Endodermal cell (in vitro differentiated cells): ENCODE data around the gene GXYLT1. TPM values are rescaled to one million over a fixed set of nuclear protein-coding genes. Genes with fewer than 3 reads are reported as not detected.

ENCODE experiments used
- DNase-seq: peaks from one replicate; pipeline ENCODE4 v3.0.0-alpha.2; 2017
- H3K27ac ChIP-seq: 2 replicates; pipeline ENCODE4 v1.5.1; 2013; ENCODE audit warnings: mild to moderate bottlenecking, low read depth, low read length, moderate library complexity
- H3K27me3 ChIP-seq: 2 replicates; pipeline ENCODE4 v1.6.1; 2013; ENCODE audit warnings: mild to moderate bottlenecking, low read length, moderate library complexity; ENCODE audit not compliant: insufficient read depth, control insufficient read depth, poor library complexity, severe bottlenecking
- H3K36me3 ChIP-seq: 2 replicates; pipeline ENCODE4 v1.7.0; 2013; ENCODE audit warnings: mild to moderate bottlenecking, low read length, moderate library complexity; ENCODE audit not compliant: control insufficient read depth, insufficient read depth
- H3K4me1 ChIP-seq: one replicate; pipeline ENCODE4 v1.7.0; 2013; ENCODE audit warnings: low read length; ENCODE audit not compliant: control insufficient read depth, insufficient read depth
- H3K4me3 ChIP-seq: 2 replicates; pipeline ENCODE4 v1.5.1; 2013; ENCODE audit warnings: mild to moderate bottlenecking, low read length, moderate library complexity
- H3K9ac ChIP-seq: 2 replicates; pipeline ENCODE4 v1.6.1; 2013; ENCODE audit warnings: mild to moderate bottlenecking, low read length, moderate library complexity; ENCODE audit not compliant: poor library complexity, severe bottlenecking; ENCODE audit errors: extremely low read depth
- H3K9me3 ChIP-seq: 2 replicates; pipeline ENCODE4 v1.6.1; 2013; ENCODE audit warnings: mild to moderate bottlenecking, low read length, moderate library complexity; ENCODE audit not compliant: control insufficient read depth
- H3K27ac Mint-ChIP-seq: 2 replicates; pipeline ENCODE4 v1.8.0; 2020; ENCODE audit warnings: mixed read lengths
- H3K27me3 Mint-ChIP-seq: 2 replicates; pipeline ENCODE4 v1.8.0; 2021; ENCODE audit warnings: mild to moderate bottlenecking, mixed read lengths; ENCODE audit not compliant: insufficient read depth
- H3K36me3 Mint-ChIP-seq: 2 replicates; pipeline ENCODE4 v1.8.0; 2020; ENCODE audit warnings: low read depth, mixed read lengths
- H3K4me1 Mint-ChIP-seq: 2 replicates; pipeline ENCODE4 v1.8.0; 2020; ENCODE audit warnings: mixed read lengths
- H3K4me3 Mint-ChIP-seq: 2 replicates; pipeline ENCODE4 v1.8.0; 2020; ENCODE audit warnings: mild to moderate bottlenecking, moderate library complexity, mixed read lengths
- H3K9me3 Mint-ChIP-seq: 2 replicates; pipeline ENCODE4 v1.8.0; 2020; ENCODE audit warnings: mild to moderate bottlenecking, mixed read lengths
- WGBS, 2 experiments: methylation state at CpG; one replicate each; pipeline versions ENCODE4 v1.1.5 to v1.1.7; 2013; ENCODE audit warnings: missing lambda C conversion rate in 2 of 2, mixed read lengths in 1 of 2; ENCODE audit not compliant: insufficient coverage in 1 of 2, insufficient read length in 1 of 2; 5-methylcytosine and 5-hydroxymethylcytosine counted together
- total RNA-seq, 2 donors: library from RNA; stranded (reverse); fragmentation: NEBNext Ultra II Directional in 1 of 2; extraction: Animal tissue kit (Norgen Biotek cat#: 25700) in 1 of 2; gene quantifications; 2 replicates in 1 of 2; 3 replicates in 1 of 2; pipeline ENCODE4 v1.2.1, GENCODE V29; 2021
- TF ChIP-seq, protein P1 (sequence below): fragments of 200-600 bp; sonication (generic); conservative IDR thresholded peaks from 2 replicates; pipeline ENCODE4 v1.5.0; 2021; ENCODE audit warnings: antibody characterized with exemption, mild to moderate bottlenecking

GXYLT1 gene
- total RNA-seq, 2 donors from 2014 or later = 29.2 to 36.6 TPM

GRCh38 chr12:42167711-42168110 is 23.0 kb upstream of the GXYLT1 start:
- no peak overlapping the region for H3K27ac Mint-ChIP-seq
- H3K4me3 ChIP-seq = no peak overlapping the region
- no peak overlapping the region for H3K4me3 Mint-ChIP-seq
- no peak for DNase-seq
- no peak overlapping the region for H3K9ac ChIP-seq
- 94 to 96% methylated on average over 3 to 6 of the region's 6 CpGs for WGBS, 2 experiments
- no peaks in the 10 kb centered on the region for H3K4me1 Mint-ChIP-seq
- peaks cover 15% of the 10 kb centered on the region for H3K36me3 Mint-ChIP-seq
- no peaks in the 10 kb centered on the region for H3K27me3 ChIP-seq
- no peak overlapping the region for H3K27ac ChIP-seq
- H3K9me3 Mint-ChIP-seq = no peaks in the 10 kb centered on the region
- H3K9me3 ChIP-seq = no peaks in the 10 kb centered on the region
- TF ChIP-seq, protein P1, sequence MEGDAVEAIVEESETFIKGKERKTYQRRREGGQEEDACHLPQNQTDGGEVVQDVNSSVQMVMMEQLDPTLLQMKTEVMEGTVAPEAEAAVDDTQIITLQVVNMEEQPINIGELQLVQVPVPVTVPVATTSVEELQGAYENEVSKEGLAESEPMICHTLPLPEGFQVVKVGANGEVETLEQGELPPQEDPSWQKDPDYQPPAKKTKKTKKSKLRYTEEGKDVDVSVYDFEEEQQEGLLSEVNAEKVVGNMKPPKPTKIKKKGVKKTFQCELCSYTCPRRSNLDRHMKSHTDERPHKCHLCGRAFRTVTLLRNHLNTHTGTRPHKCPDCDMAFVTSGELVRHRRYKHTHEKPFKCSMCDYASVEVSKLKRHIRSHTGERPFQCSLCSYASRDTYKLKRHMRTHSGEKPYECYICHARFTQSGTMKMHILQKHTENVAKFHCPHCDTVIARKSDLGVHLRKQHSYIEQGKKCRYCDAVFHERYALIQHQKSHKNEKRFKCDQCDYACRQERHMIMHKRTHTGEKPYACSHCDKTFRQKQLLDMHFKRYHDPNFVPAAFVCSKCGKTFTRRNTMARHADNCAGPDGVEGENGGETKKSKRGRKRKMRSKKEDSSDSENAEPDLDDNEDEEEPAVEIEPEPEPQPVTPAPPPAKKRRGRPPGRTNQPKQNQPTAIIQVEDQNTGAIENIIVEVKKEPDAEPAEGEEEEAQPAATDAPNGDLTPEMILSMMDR = no peak
- H3K4me1 ChIP-seq = no peaks in the 10 kb centered on the region
- H3K27me3 Mint-ChIP-seq = no peaks in the 10 kb centered on the region
- peaks cover 11% of the 10 kb centered on the region for H3K36me3 ChIP-seq

GRCh38 chr12:42166501-42166900 is 21.8 kb upstream of the GXYLT1 start:
- H3K36me3 Mint-ChIP-seq = peaks cover 10% of the 10 kb centered on the region
- H3K4me3 Mint-ChIP-seq = no peak overlapping the region
- TF ChIP-seq, protein P1 = no peak
- H3K27ac Mint-ChIP-seq = no peak overlapping the region
- no peaks in the 10 kb centered on the region for H3K27me3 Mint-ChIP-seq
- H3K9ac ChIP-seq = no peak overlapping the region
- no peaks in the 10 kb centered on the region for H3K9me3 Mint-ChIP-seq
- no peaks in the 10 kb centered on the region for H3K4me1 ChIP-seq
- DNase-seq = no peak
- H3K36me3 ChIP-seq = peaks cover 7% of the 10 kb centered on the region
- no peak overlapping the region for H3K27ac ChIP-seq
- no peaks in the 10 kb centered on the region for H3K4me1 Mint-ChIP-seq
- no peak overlapping the region for H3K4me3 ChIP-seq
- no peaks in the 10 kb centered on the region for H3K9me3 ChIP-seq
- H3K27me3 ChIP-seq = no peaks in the 10 kb centered on the region

GRCh38 chr12:42163913-42164312 is 19.2 kb upstream of the GXYLT1 start:
- Histone ChIP-seq H3K27me3 (no peaks in the 10 kb centered on the region), H3K4me1 (no peaks in the 10 kb centered on the region), H3K4me3 (no peak overlapping the region), H3K9ac (no peak overlapping the region), H3K36me3 (peaks cover 16% of the 10 kb centered on the region), H3K9me3 (no peaks in the 10 kb centered on the region), H3K27ac (no peak overlapping the region)
- no peaks in the 10 kb centered on the region for H3K27me3 Mint-ChIP-seq
- no peak for DNase-seq
- TF ChIP-seq, protein P1 = no peak
- no peaks in the 10 kb centered on the region for H3K4me1 Mint-ChIP-seq
- no peaks in the 10 kb centered on the region for H3K9me3 Mint-ChIP-seq
- H3K36me3 Mint-ChIP-seq = peaks cover 5% of the 10 kb centered on the region
- no peak overlapping the region for H3K4me3 Mint-ChIP-seq
- no peak overlapping the region for H3K27ac Mint-ChIP-seq
